K562 (cell line): ENCODE data around the gene CNMD. TPM values are rescaled to one million over a fixed set of nuclear protein-coding genes. Genes with fewer than 3 reads are reported as not detected.

Source experiments
- ATAC-seq: fragments of 200-7000 bp; cut with Tn5 transposase; 3 replicates; pipeline ENCODE4 v1.9.1; 2020; ENCODE audit warnings: moderate library complexity
- BruUV-seq: library from RNA; stranded (reverse); fragments of 400-500 nt; replicated peaks from 2 replicates; lab custom pipeline; 2021; lab: Mats Ljungman, UMichigan
- CTCF ChIA-PET: fragments of 300-600 bp; formaldehyde crosslinking; extraction: SDS; loops from one replicate; lab custom pipeline; 2021; ENCODE audit warnings: low intra/inter-chr PET ratio; lab: Yijun Ruan, JAX
- POLR2A ChIA-PET: fragments of 300-600, 350-650 bp; sonication (Branson Sonifier 250); formaldehyde crosslinking; extraction: SDS; loops from one replicate; lab custom pipeline; 2021; ENCODE audit warnings: antibody characterized with exemption, inconsistent platforms; lab: Yijun Ruan, JAX
- DNase-seq, 4 experiments: peaks; one replicate each; pipeline versions ENCODE4 v3.0.0 to v3.0.0-alpha.2; 2011 to 2018; ENCODE audit warnings: low spot score in 3 of 4, mixed read lengths in 3 of 4; ENCODE audit errors: extremely low read depth in 1 of 4
- FAIRE-seq: peaks from 2 replicates; lab custom pipeline; 2011; peaks lifted over from hg19 to GRCh38; lab: Jason Lieb, UNC
- H2AFZ ChIP-seq: 2 replicates; pipeline ENCODE4 v1.6.0; 2011; ENCODE audit warnings: low read depth, low read length, control low read depth, inconsistent platforms
- H3K27ac ChIP-seq: fragments of 200-600 bp; 3 replicates; pipeline ENCODE4 v1.8.0; 2011; ENCODE audit warnings: low read depth, mild to moderate bottlenecking, control low read depth, inconsistent platforms, low read length, moderate library complexity, mixed read lengths; ENCODE audit errors: extremely low read depth
- H3K27me3 ChIP-seq, 2 experiments: fragments of 300-600 bp in 1 of 2; 2 replicates in 1 of 2; 3 replicates in 1 of 2; pipeline versions ENCODE4 v1.6.0 to v1.8.0; 2011; ENCODE audit warnings: inconsistent platforms in 2 of 2, low read length in 2 of 2, mild to moderate bottlenecking in 1 of 2, mixed read lengths in 1 of 2, moderate library complexity in 1 of 2; ENCODE audit not compliant: control insufficient read depth in 2 of 2, insufficient read depth in 2 of 2
- H3K36me3 ChIP-seq: fragments of 300-600 bp; 3 replicates; pipeline ENCODE4 v1.8.0; 2011; ENCODE audit warnings: mild to moderate bottlenecking, low read length, inconsistent platforms; ENCODE audit not compliant: control insufficient read depth, insufficient read depth
- H3K4me1 ChIP-seq, 2 experiments: fragments of 200-600 bp in 1 of 2; replicated peaks in 1 of 2; 2 replicates in 1 of 2; 3 replicates in 1 of 2; pipeline versions ENCODE4 v1.5.1 to v1.8.0; 2011; ENCODE audit warnings: inconsistent platforms in 2 of 2, low read length in 2 of 2, mild to moderate bottlenecking in 1 of 2, mixed read lengths in 1 of 2, moderate library complexity in 1 of 2; ENCODE audit not compliant: control insufficient read depth in 2 of 2, insufficient read depth in 2 of 2
- H3K4me2 ChIP-seq: 2 replicates; pipeline ENCODE4 v1.6.1; 2011; ENCODE audit warnings: low read length, control low read depth, inconsistent platforms, mixed read lengths; ENCODE audit not compliant: insufficient read depth
- H3K4me3 ChIP-seq: fragments of 200-600 bp; sonication (generic), shearing (Covaris generic); 2 replicates; pipeline ENCODE4 v1.5.1; 2016; ENCODE audit warnings: control low read depth, inconsistent platforms
- H3K79me2 ChIP-seq: fragments of 200-600 bp; 3 replicates; pipeline ENCODE4 v1.8.0; 2011; ENCODE audit warnings: low read length, inconsistent platforms; ENCODE audit not compliant: control insufficient read depth, insufficient read depth
- H3K9ac ChIP-seq, 2 experiments: 2 replicates each; pipeline versions ENCODE4 v1.6.0 to v1.6.1; 2011; ENCODE audit warnings: low read depth in 2 of 2, low read length in 2 of 2, control low read depth in 1 of 2, inconsistent platforms in 1 of 2, mild to moderate bottlenecking in 1 of 2, mixed read lengths in 1 of 2; ENCODE audit not compliant: insufficient read depth in 1 of 2
- H3K9me1 ChIP-seq: one replicate; pipeline ENCODE4 v1.6.0; 2011; ENCODE audit warnings: inconsistent platforms, mild to moderate bottlenecking, low read length, moderate library complexity; ENCODE audit not compliant: control insufficient read depth, insufficient read depth
- H3K9me3 ChIP-seq: replicated peaks from 2 replicates; pipeline ENCODE4 v1.5.1; 2011; ENCODE audit warnings: low read depth, low read length, inconsistent platforms; ENCODE audit not compliant: control insufficient read depth, insufficient read depth
- H4K20me1 ChIP-seq: replicated peaks from 2 replicates; pipeline ENCODE4 v1.6.1; 2011; ENCODE audit warnings: low read length, inconsistent platforms, mixed read lengths; ENCODE audit not compliant: control insufficient read depth, insufficient read depth
- BHLHE40 ChIP-seq: IDR thresholded peaks from 2 replicates; pipeline ENCODE4 v1.6.1; 2011; ENCODE audit warnings: low read length, improper control_type of control experiment
- MEIS2 ChIP-seq: fragments of 450-650 bp; IDR thresholded peaks from 2 replicates; pipeline ENCODE4 v1.6.1; 2014; ENCODE audit warnings: mild to moderate bottlenecking; ENCODE audit not compliant: partially characterized antibody
- MTF1 ChIP-seq: fragments of 250-450 bp; sonication (Bioruptor Pico); IDR thresholded peaks from 2 replicates; pipeline ENCODE4 v1.9.0; 2021; ENCODE audit warnings: moderate library complexity, mild to moderate bottlenecking, inconsistent platforms, borderline replicate concordance
- TAL1 ChIP-seq: fragments of 450-650 bp; IDR thresholded peaks from 2 replicates; pipeline ENCODE4 v1.6.1; 2016; ENCODE audit warnings: mild to moderate bottlenecking
- TCF3 ChIP-seq: sonication (generic); formaldehyde crosslinking; IDR thresholded peaks from 2 replicates; pipeline ENCODE4 v1.4.0; 2020; ENCODE audit warnings: mild to moderate bottlenecking, missing genetic modification reagents
- TEAD4 ChIP-seq, 2 experiments: sonication (generic) in 1 of 2; formaldehyde crosslinking in 1 of 2; IDR thresholded peaks; 2 replicates each; pipeline versions ENCODE4 v1.6.1 to v1.8.0; 2012 to 2022; ENCODE audit warnings: borderline replicate concordance in 1 of 2, inconsistent platforms in 1 of 2, low read length in 1 of 2, mild to moderate bottlenecking in 1 of 2, missing genetic modification reagents in 1 of 2
- ZNF282 ChIP-seq: sonication (generic); formaldehyde crosslinking; IDR thresholded peaks from 2 replicates; pipeline ENCODE4 v1.8.1; 2023; ENCODE audit warnings: missing genetic modification reagents
- WGBS: fragments of 100-300 bp; shearing (Covaris generic); methylation state at CpG from one replicate; pipeline ENCODE4 v1.1.6; 2016; ENCODE audit warnings: low coverage, mixed read lengths; ENCODE audit not compliant: insufficient coverage; ENCODE audit errors: missing lambda C conversion rate; 5-methylcytosine and 5-hydroxymethylcytosine counted together
- in situ Hi-C: fragments of 300-500 bp; cut with MboI; formaldehyde crosslinking; loops from 4 replicates; pipeline ENCODE4 v1.15.0; 2018; ENCODE audit warnings: inconsistent platforms, mixed read lengths
- intact Hi-C: fragments of 100-400 bp; cut with micrococcal nuclease; formaldehyde crosslinking; loops from 2 replicates; pipeline ENCODE4 v1.14.2; 2022
- polyA plus RNA-seq, 8 experiments: library from polyadenylated mRNA; depleted of rRNA in 4 of 8; stranded (reverse) in 5 of 8; unstranded in 3 of 8; fragments of >200 nt; fragmentation: Nextera tagmentation in 2 of 8; fragmentation: Illumina TruSeq in 1 of 8; extraction: Ambion mirVana in 2 of 8; extraction: Trizol in 1 of 8; gene quantifications; 2 replicates each; pipeline versions ENCODE4 v1.2.1 to v1.2.3, GENCODE V29; 2011 to 2014; ENCODE audit warnings: inconsistent platforms in 1 of 8, missing spikeins in 1 of 8
- total RNA-seq, 7 experiments: library from RNA; depleted of rRNA in 6 of 7; stranded (reverse); fragments of >200 nt in 6 of 7; fragmentation: Illumina TruSeq in 2 of 7; extraction: Trizol in 2 of 7; gene quantifications; 2 replicates each; pipeline versions ENCODE4 v1.2.1 to v1.2.3, GENCODE V29; 2011 to 2021; ENCODE audit warnings: low replicate concordance in 1 of 7

Gene CNMD
- total and polyA plus RNA-seq, 9 of the 15 experiments (the other 6 are each of a cell fraction or from before 2014, with no cell fraction given): not detected

GRCh38 chr13:52701728-52702465 lies 37.7 kb downstream of the CNMD start:
- ATAC-seq: no peak
- Histone ChIP-seq H2AFZ (no peak overlapping the region), H3K79me2 (no peaks in the 10 kb centered on the region), H3K9me1 (no peaks in the 10 kb centered on the region), H3K4me2 (no peak overlapping the region), H3K36me3 (no peaks in the 10 kb centered on the region), H4K20me1 (no peaks in the 10 kb centered on the region), H3K4me3 (no peak overlapping the region)
- POLR2A ChIA-PET: interaction anchor here (0.9 to 1.5 kb wide), 4 partner anchors 8 to 20 kb away, joined by 3 to 4 read pairs (median 3); no protein-coding TSS in a partner anchor
- TF ChIP-seq TEAD4 (IDR thresholded peaks at IDR 0.05; ENCODE audit: low read length): peak; percentile 20; the same call in 1 of the 2 replicates
- TF ChIP-seq TEAD4 (CRISPR knock-in tag; IDR thresholded peaks at IDR 0.05; ENCODE audit: borderline replicate concordance): no peak
- TF ChIP-seq TAL1: peak; percentile 34; the same call in 1 of the 2 replicates
- no peak for TF ChIP-seq BHLHE40
- TF ChIP-seq MTF1 (CRISPR knock-in tag): no peak
- peak; percentile 35 for TF ChIP-seq MEIS2
- TF ChIP-seq ZNF282 (CRISPR knock-in tag): no peak
- TF ChIP-seq TCF3 (CRISPR knock-in tag): 0 out of 2 replicates have a peak, but pooled peaks have one; percentile 36
- TF ChIP-seq, all 486 proteins: peak for 4
- H3K9me3 ChIP-seq: no peaks in the 10 kb centered on the region
- H3K27me3 ChIP-seq: no peaks in the 10 kb centered on the region
- WGBS: 36% methylated on average over 6 of the region's 6 CpGs
- intact Hi-C loops (no loop called here), in situ Hi-C loops (no loop called here)
- BruUV-seq: no TSS peak
- H3K9ac ChIP-seq: no peak overlapping the region
- peaks cover 0 to 3% of the 10 kb centered on the region in 2 experiments; a peak in 1 of 5 replicates for H3K4me1 ChIP-seq
- FAIRE-seq (no peak), DNase-seq (peak in 1 of 4 experiments; percentile 5)
- no peak overlapping the region for H3K27ac ChIP-seq
- CTCF ChIA-PET: no interaction called here
